Measurements from ENCODE around the gene GALNTL6. TPM values are rescaled to one million over a fixed set of nuclear protein-coding genes. Genes with fewer than 3 reads are reported as not detected.

GALNTL6 gene
- total RNA-seq, 1 donor from 2014 or later, result 0.61 TPM

GRCh38 chr4:171948038-171948437 lies 134.8 kb downstream of the GALNTL6 start:
- Histone ChIP-seq H3K9me3 (ENCODE audit: insufficient read depth, low read depth, low read length) (no peaks in the 10 kb centered on the region), H3K4me2 (ENCODE audit: low read length) (no peak overlapping the region), H3K27me3 (ENCODE audit: insufficient read depth, low read length) (no peaks in the 10 kb centered on the region), H3K9ac (ENCODE audit: low read length) (no peak overlapping the region), H2AFZ (ENCODE audit: low read depth, low read length) (no peak overlapping the region), H4K20me1 (ENCODE audit: insufficient read depth, low read length) (no peaks in the 10 kb centered on the region), H3K4me1 (ENCODE audit: insufficient read depth, low read length) (no peaks in the 10 kb centered on the region), H3K79me2 (ENCODE audit: insufficient read depth, low read length) (no peaks in the 10 kb centered on the region), H3K36me3 (ENCODE audit: insufficient read depth, low read length) (no peaks in the 10 kb centered on the region), H3K4me3 (ENCODE audit: insufficient read depth, low read depth, low read length) (no peak overlapping the region), H3K27ac (ENCODE audit: low read depth, low read length) (no peak overlapping the region)
- H3K27ac Mint-ChIP-seq (ENCODE audit: unreplicated experiment), result no peak overlapping the region
- no peaks in the 10 kb centered on the region for H3K4me1 Mint-ChIP-seq (ENCODE audit: low read depth, unreplicated experiment)
- no peaks in the 10 kb centered on the region for H3K36me3 Mint-ChIP-seq (ENCODE audit: low read depth, unreplicated experiment)
- FAIRE-seq (no peak), DNase-seq (ENCODE audit: low read depth) (no peak)
- no peaks in the 10 kb centered on the region for H3K27me3 Mint-ChIP-seq (ENCODE audit: low read depth, unreplicated experiment)
- TF ChIP-seq, protein P1, sequence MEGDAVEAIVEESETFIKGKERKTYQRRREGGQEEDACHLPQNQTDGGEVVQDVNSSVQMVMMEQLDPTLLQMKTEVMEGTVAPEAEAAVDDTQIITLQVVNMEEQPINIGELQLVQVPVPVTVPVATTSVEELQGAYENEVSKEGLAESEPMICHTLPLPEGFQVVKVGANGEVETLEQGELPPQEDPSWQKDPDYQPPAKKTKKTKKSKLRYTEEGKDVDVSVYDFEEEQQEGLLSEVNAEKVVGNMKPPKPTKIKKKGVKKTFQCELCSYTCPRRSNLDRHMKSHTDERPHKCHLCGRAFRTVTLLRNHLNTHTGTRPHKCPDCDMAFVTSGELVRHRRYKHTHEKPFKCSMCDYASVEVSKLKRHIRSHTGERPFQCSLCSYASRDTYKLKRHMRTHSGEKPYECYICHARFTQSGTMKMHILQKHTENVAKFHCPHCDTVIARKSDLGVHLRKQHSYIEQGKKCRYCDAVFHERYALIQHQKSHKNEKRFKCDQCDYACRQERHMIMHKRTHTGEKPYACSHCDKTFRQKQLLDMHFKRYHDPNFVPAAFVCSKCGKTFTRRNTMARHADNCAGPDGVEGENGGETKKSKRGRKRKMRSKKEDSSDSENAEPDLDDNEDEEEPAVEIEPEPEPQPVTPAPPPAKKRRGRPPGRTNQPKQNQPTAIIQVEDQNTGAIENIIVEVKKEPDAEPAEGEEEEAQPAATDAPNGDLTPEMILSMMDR (IDR thresholded peaks at IDR 0.05; ENCODE audit: insufficient read depth, low read depth, low read length), result no peak
- TF ChIP-seq EZH2 (IDR thresholded peaks at IDR 0.05; ENCODE audit: insufficient read depth, low read length), result no peak
- H3K9me3 Mint-ChIP-seq (ENCODE audit: unreplicated experiment), result no peaks in the 10 kb centered on the region
- no peak overlapping the region for H3K4me3 Mint-ChIP-seq (ENCODE audit: unreplicated experiment)

GRCh38 chr4:171954650-171955049 lies 141.4 kb downstream of the GALNTL6 start:
- H3K4me3 ChIP-seq (ENCODE audit: insufficient read depth, low read depth, low read length), result no peak overlapping the region
- Mint-ChIP-seq H3K4me1 (ENCODE audit: low read depth, unreplicated experiment) (peaks cover 8% of the 10 kb centered on the region), H3K9me3 (ENCODE audit: unreplicated experiment) (no peaks in the 10 kb centered on the region), H3K27ac (ENCODE audit: unreplicated experiment) (peak overlapping the region; percentile 95), H3K36me3 (ENCODE audit: low read depth, unreplicated experiment) (no peaks in the 10 kb centered on the region), H3K4me3 (ENCODE audit: unreplicated experiment) (no peak overlapping the region), H3K27me3 (ENCODE audit: low read depth, unreplicated experiment) (no peaks in the 10 kb centered on the region)
- DNase-seq (ENCODE audit: low read depth) (no peak), FAIRE-seq (no peak)
- H3K27ac ChIP-seq (ENCODE audit: low read depth, low read length), result no peak overlapping the region
- H3K79me2 ChIP-seq (ENCODE audit: insufficient read depth, low read length), result no peaks in the 10 kb centered on the region
- no peaks in the 10 kb centered on the region for H3K4me1 ChIP-seq (ENCODE audit: insufficient read depth, low read length)
- H2AFZ ChIP-seq (ENCODE audit: low read depth, low read length), result no peak overlapping the region
- H3K27me3 ChIP-seq (ENCODE audit: insufficient read depth, low read length), result no peaks in the 10 kb centered on the region
- no peak for TF ChIP-seq EZH2 (IDR thresholded peaks at IDR 0.05; ENCODE audit: insufficient read depth, low read length)
- TF ChIP-seq, protein P1 (IDR thresholded peaks at IDR 0.05; ENCODE audit: insufficient read depth, low read depth, low read length), result no peak
- H4K20me1 ChIP-seq (ENCODE audit: insufficient read depth, low read length), result no peaks in the 10 kb centered on the region
- H3K4me2 ChIP-seq (ENCODE audit: low read length), result no peak overlapping the region
- H3K9ac ChIP-seq (ENCODE audit: low read length), result no peak overlapping the region
- no peaks in the 10 kb centered on the region for H3K36me3 ChIP-seq (ENCODE audit: insufficient read depth, low read length)
- H3K9me3 ChIP-seq (ENCODE audit: insufficient read depth, low read depth, low read length), result no peaks in the 10 kb centered on the region

DNA sequence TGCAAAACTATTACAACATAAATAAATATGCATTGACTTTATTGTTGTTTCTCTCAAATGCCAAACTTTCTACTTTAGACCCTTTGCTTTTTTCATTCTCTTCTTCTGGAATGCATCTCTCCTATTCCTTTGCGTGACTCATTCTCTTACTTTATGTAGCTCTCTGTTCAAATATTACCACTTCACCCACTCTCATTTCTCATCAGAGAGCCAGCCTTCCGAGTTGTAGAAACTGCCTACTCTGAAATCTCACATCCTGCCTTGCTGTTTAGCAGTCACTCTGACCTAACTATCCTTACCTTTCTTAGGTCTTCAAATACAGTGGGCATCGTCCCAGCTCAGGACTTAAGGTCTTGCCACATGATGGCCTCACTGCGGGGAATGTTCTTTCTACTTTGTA lies 143.5 kb downstream of the GALNTL6 start:
- FAIRE-seq (no peak), DNase-seq (ENCODE audit: low read depth) (no peak)
- H3K9ac ChIP-seq (ENCODE audit: low read length), result no peak overlapping the region
- Mint-ChIP-seq H3K27me3 (ENCODE audit: low read depth, unreplicated experiment) (no peaks in the 10 kb centered on the region), H3K4me3 (ENCODE audit: unreplicated experiment) (no peak overlapping the region), H3K27ac (ENCODE audit: unreplicated experiment) (peak overlapping the region; percentile 8), H3K36me3 (ENCODE audit: low read depth, unreplicated experiment) (no peaks in the 10 kb centered on the region), H3K4me1 (ENCODE audit: low read depth, unreplicated experiment) (peaks cover 8% of the 10 kb centered on the region), H3K9me3 (ENCODE audit: unreplicated experiment) (no peaks in the 10 kb centered on the region)
- no peaks in the 10 kb centered on the region for H3K4me1 ChIP-seq (ENCODE audit: insufficient read depth, low read length)
- no peak overlapping the region for H3K27ac ChIP-seq (ENCODE audit: low read depth, low read length)
- H4K20me1 ChIP-seq (ENCODE audit: insufficient read depth, low read length), result no peaks in the 10 kb centered on the region
- no peaks in the 10 kb centered on the region for H3K27me3 ChIP-seq (ENCODE audit: insufficient read depth, low read length)
- H3K79me2 ChIP-seq (ENCODE audit: insufficient read depth, low read length), result no peaks in the 10 kb centered on the region
- H3K4me3 ChIP-seq (ENCODE audit: insufficient read depth, low read depth, low read length), result no peak overlapping the region
- no peak overlapping the region for H2AFZ ChIP-seq (ENCODE audit: low read depth, low read length)
- H3K9me3 ChIP-seq (ENCODE audit: insufficient read depth, low read depth, low read length), result no peaks in the 10 kb centered on the region
- H3K36me3 ChIP-seq (ENCODE audit: insufficient read depth, low read length), result no peaks in the 10 kb centered on the region
- no peak overlapping the region for H3K4me2 ChIP-seq (ENCODE audit: low read length)
- TF ChIP-seq EZH2 (IDR thresholded peaks at IDR 0.05; ENCODE audit: insufficient read depth, low read length), result no peak
- TF ChIP-seq, protein P1 (IDR thresholded peaks at IDR 0.05; ENCODE audit: insufficient read depth, low read depth, low read length), result no peak
